ENCODE results near the gene MYL11. TPM values are rescaled to one million over a fixed set of nuclear protein-coding genes. Genes with fewer than 3 reads are reported as not detected.
A peak's percentile ranks its signal among the peaks of the same experiment; 100 is the strongest.

The MYL11 gene
- total RNA-seq, 1 experiment from 2014 or later = not detected

DNA sequence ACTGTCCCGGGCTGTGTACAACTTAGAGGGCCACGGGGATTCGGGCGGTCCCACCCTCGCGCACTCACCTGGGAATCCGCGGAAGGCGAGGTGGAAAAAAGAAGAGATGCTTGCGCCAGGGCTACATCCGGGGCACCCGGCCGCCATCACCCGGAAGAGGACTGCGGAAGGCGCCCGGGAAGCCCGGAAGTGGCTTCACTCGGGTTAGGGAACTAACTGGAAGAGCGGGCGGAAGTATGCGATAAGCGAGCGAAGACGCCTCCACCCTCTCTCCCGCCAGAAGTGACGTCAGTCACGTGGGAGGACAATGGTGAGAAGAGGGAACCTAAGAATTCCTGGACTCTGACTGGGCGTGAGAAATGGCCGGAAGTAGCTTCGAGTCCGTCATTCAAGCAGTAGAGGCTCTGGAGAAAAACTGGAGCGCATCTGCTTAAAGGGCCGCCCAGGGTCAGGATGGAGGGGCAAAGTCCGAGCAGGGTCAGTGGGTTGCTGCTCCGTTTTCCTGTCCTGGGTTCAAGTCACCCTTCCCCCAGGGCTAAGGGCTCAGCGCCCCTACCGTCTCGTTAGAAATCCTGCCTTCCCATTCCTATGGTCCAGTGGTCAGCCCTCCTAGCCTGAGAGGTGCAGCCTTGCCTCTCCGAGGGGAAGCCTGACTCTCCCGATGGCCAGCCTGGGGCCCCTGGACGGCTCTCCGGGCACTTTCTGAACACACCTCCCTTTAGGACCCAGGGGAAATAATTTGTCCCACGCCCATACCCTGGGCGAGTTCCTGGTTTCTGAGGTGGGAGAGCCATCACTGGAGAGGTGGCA is 19.3 kb upstream of the MYL11 start, which contains the start of gene CD2BP2 (continued):
- TF ChIP-seq, protein P1, sequence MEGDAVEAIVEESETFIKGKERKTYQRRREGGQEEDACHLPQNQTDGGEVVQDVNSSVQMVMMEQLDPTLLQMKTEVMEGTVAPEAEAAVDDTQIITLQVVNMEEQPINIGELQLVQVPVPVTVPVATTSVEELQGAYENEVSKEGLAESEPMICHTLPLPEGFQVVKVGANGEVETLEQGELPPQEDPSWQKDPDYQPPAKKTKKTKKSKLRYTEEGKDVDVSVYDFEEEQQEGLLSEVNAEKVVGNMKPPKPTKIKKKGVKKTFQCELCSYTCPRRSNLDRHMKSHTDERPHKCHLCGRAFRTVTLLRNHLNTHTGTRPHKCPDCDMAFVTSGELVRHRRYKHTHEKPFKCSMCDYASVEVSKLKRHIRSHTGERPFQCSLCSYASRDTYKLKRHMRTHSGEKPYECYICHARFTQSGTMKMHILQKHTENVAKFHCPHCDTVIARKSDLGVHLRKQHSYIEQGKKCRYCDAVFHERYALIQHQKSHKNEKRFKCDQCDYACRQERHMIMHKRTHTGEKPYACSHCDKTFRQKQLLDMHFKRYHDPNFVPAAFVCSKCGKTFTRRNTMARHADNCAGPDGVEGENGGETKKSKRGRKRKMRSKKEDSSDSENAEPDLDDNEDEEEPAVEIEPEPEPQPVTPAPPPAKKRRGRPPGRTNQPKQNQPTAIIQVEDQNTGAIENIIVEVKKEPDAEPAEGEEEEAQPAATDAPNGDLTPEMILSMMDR (IDR thresholded peaks at IDR 0.05 in 2 of 3, conservative IDR thresholded peaks at IDR 0.05 in 1 of 3; ENCODE audit: borderline replicate concordance in 1 of 3, insufficient read depth in 1 of 3, low read depth in 2 of 3, low read length in 2 of 3) = 0 out of 6 replicates have a peak, but pooled peaks of 1 of the 3 experiments have one; percentile 18
- peak; percentile 33; the same call in 1 of the 2 replicates for TF ChIP-seq SIN3A (IDR thresholded peaks at IDR 0.05; ENCODE audit: low read depth)
- TF ChIP-seq YY1 (IDR thresholded peaks at IDR 0.05; ENCODE audit: extremely low read depth, insufficient replicate concordance, low read depth, low read length) = peak; percentile 85
- TF ChIP-seq ZFX (IDR thresholded peaks at IDR 0.05) = no peak
- peak; percentile 77 for TF ChIP-seq FOSL1 (IDR thresholded peaks at IDR 0.05; ENCODE audit: low read depth)
- TF ChIP-seq CBX3 (IDR thresholded peaks at IDR 0.05; ENCODE audit: low read depth) = no peak
- TF ChIP-seq, protein P2, sequence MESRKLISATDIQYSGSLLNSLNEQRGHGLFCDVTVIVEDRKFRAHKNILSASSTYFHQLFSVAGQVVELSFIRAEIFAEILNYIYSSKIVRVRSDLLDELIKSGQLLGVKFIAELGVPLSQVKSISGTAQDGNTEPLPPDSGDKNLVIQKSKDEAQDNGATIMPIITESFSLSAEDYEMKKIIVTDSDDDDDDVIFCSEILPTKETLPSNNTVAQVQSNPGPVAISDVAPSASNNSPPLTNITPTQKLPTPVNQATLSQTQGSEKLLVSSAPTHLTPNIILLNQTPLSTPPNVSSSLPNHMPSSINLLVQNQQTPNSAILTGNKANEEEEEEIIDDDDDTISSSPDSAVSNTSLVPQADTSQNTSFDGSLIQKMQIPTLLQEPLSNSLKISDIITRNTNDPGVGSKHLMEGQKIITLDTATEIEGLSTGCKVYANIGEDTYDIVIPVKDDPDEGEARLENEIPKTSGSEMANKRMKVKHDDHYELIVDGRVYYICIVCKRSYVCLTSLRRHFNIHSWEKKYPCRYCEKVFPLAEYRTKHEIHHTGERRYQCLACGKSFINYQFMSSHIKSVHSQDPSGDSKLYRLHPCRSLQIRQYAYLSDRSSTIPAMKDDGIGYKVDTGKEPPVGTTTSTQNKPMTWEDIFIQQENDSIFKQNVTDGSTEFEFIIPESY (IDR thresholded peaks at IDR 0.05; ENCODE audit: extremely low read depth, insufficient replicate concordance, low read length) = no peak
- no peak for TF ChIP-seq EZH2phosphoT487 (IDR thresholded peaks at IDR 0.05; ENCODE audit: borderline replicate concordance)
- no peak for TF ChIP-seq CEBPB (IDR thresholded peaks at IDR 0.05; ENCODE audit: low read depth)
- TF ChIP-seq, protein P3, sequence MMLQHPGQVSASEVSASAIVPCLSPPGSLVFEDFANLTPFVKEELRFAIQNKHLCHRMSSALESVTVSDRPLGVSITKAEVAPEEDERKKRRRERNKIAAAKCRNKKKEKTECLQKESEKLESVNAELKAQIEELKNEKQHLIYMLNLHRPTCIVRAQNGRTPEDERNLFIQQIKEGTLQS (IDR thresholded peaks at IDR 0.05) = no peak
- peak; percentile 36 for TF ChIP-seq POLR2A (IDR thresholded peaks at IDR 0.05; ENCODE audit: borderline replicate concordance, extremely low read depth, insufficient read depth, insufficient read length)
- TF ChIP-seq RAD21 (IDR thresholded peaks at IDR 0.05; ENCODE audit: low read depth) = no peak; the same call in 1 of the 2 replicates
- no peak for TF ChIP-seq SRF (IDR thresholded peaks at IDR 0.05; ENCODE audit: low read depth)
